OCI-M1 (cell line): ENCODE data around the gene RPUSD3.

Source experiments
- DNase-seq: peaks from one replicate; lab custom pipeline; 2025; lab: John Stamatoyannopoulos, UW

The RPUSD3 gene

DNA sequence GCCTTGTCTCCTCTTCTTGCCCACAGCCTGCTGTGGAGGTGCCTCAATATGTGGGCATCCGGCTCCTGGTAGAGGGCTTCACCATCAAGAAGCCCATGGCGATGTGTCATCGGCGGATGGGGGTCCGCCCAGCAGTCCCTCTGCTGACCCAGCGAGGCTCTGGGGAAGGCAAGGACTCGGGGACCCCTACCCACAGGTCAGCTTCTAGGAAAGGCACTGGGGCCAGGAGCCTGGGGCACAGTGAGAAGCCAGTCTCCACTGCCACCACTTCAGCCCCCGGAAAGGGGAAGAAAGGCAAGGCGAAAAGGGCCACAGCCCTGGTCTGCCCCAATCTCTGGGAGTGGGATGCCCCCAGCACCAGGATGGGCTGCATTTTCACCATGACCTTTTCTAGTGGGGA lies 10.7 kb downstream of the RPUSD3 start:
- no peak for DNase-seq

DNA sequence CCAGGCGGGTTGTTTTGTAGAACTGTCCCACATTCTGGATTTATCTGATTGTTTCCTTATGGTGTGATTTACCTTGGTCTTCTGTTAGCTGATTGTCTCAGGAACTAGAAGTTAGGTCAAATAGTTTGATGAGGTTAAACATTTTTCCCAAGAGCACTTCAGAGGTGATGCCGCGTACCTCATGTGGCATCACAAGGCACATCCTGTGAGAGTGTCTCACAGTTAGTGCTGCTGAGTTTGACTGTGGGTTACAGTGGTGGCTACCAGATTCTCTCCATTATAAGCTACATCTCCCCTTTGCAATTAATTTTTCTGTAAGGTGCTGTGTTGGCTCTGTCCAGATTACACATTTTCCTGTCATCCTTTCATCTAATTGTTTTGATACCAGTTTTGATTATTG lies 12.6 kb downstream of the RPUSD3 start:
- no peak for DNase-seq

DNA sequence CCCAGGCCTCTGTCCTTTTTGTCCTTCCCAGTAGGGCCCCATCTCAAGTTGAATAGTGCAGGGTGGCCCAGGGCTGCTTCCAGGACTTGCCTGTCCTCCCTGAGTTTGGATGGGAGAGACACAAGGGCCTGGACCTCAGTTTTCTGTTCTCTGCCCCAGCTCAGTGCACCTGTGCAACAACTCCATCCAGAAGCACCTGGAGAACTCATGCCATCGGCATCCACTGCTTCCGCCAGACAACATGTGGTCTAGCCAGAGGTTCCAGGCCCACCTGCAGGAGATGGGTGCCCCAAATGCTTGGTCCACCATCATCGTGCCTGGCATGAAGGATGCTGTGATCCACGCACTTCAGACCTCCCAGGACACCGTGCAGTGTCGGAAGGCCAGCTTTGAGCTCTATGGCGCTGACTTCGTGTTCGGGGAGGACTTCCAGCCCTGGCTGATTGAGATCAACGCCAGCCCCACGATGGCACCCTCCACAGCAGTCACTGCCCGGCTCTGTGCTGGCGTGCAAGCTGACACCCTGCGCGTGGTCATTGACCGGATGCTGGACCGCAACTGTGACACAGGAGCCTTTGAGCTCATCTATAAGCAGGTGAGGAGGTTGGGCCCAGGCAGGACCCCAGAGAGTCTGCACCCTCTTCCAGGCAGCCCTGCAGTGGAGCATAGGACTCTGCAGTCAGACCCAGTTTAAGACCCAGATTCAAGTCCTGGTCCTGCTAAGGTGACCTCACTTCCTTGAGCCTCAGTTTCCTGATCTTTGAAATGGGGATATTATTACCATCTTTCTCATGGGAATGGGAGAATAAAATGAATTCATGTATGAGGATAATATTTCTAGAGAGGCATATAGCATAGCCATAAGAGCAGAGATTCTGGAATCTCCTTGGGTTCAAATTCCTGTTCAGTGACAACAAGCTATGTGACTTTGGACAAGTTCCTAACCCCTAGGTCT lies 14.7 kb downstream of the RPUSD3 start:
- no peak for DNase-seq

DNA sequence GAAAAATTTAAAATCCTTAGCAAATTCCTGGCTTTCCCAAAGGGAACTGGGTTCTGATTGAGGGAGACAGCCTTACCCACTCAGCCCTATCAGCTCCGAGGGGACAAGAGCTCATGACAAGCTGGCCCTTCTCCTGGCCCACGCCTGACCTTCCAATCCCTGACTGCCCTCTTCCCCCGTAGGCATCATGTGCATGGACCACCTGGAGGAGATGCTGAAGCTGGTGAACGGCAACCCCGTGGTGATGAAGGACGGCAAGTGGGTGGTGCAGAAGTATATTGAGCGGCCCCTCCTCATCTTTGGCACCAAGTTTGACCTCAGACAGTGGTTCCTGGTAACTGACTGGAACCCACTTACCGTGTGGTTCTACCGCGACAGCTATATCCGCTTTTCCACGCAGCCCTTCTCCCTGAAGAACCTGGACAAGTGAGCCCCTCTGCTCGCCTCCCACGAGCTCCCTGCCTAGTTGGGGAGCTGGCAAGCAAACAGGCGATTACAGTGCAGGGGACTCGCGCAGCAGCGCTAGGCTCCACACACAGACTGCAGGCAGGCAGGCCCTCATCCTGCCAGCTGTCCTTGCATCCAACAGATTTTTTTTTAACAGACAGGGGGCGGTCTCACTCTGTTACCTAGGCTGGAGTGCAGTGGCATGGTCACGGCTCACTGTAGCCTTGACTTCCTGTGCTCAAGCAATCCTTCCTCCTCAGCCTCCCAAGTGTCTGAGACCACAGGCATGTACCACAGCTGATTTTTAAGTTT lies 16.8 kb downstream of the RPUSD3 start:
- peak; percentile 56 for DNase-seq

DNA sequence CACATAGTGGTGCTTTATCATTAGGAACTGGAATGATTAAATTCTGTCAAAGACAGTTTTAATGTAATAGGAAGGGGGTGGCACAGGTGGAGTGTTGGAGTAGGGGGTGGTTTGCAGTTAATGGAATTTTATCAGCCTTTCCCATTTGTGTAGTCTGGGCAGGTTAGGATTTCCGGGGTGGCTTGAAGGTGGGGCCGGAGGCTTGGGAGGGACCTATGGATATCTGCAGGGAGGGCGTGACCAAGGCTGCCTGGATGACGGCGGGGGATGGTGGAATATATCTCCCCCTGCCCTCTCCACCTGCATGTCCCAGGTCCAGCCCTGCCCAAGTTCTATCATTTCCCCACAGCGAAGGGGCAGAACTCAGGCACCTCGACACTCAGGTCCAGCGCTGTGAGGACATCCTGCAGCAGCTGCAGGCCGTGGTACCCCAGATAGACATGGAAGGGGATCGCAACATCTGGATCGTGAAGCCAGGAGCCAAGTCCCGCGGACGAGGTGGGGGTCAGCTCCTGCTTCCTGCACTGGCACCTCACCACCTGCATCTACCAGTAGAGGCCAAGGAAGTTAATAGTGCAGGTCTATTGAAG lies 18.3 kb downstream of the RPUSD3 start:
- no peak for DNase-seq

DNA sequence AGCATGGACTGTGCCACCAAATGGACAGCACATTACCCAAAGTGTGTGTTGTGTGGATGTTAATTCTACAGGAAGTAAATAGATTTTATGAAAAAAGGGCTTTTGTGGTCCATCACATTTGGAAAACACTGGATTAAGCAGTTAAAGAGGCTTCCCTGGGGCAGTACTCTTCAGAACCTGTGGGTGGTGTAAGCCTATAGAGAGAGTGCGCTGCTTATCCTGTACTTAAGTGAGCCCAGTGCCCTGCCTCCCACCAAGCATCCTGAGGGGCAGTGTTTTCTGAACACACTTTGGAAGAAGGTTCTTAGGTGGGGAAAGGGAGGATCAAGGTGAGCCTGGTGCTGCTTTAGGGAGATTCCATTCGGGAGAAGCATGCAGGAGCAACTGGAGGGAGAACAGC lies 22.9 kb downstream of the RPUSD3 start:
- peak; percentile 30 for DNase-seq

DNA sequence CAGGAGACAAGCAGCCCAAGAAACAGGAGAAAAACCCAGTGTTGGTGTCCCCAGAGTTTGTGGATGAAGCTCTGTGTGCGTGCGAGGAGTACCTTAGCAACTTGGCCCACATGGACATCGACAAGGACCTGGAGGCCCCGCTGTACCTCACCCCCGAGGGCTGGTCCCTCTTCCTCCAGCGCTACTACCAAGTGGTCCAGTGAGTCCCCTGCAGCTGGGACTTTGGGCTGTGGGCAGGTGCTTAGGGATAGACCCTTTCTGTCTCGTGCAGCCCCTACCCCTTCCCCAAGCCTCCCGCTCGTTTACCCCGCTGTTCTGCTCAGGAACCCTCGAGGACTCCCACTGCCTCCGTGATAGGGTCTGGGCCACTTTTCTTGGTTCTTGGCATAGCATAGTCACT lies 23.3 kb downstream of the RPUSD3 start:
- DNase-seq, result no peak

DNA sequence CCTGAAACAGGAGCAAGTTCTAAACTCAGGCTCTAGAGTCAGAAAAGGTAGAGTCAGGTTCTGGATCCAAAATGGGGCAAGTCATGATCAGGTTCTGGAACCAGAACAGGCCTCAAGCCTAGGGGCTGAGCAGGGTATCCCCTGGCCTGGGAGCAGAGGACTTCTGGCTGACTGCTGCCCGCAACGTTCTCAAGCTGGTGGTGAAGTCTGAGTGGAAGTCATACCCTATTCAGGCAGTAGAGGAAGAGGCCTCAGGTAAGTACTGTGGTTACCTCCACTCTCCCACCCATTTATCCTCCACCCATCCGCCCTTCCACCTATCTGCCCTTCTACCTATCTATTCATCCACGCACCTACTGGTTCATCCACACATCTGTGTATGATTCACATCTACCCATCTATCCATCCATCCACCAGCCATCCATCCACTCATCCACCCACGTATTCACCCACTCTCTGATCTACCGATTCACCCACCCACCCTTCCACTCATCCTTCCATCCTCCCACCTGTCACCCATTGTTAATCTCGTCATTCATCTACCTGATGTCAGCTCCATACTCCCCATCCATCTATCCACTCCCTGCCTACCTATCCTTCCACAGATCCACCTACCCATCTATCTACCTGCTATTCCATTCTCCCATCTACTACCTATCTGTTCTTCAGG lies 25.0 kb downstream of the RPUSD3 start:
- no peak for DNase-seq

DNA sequence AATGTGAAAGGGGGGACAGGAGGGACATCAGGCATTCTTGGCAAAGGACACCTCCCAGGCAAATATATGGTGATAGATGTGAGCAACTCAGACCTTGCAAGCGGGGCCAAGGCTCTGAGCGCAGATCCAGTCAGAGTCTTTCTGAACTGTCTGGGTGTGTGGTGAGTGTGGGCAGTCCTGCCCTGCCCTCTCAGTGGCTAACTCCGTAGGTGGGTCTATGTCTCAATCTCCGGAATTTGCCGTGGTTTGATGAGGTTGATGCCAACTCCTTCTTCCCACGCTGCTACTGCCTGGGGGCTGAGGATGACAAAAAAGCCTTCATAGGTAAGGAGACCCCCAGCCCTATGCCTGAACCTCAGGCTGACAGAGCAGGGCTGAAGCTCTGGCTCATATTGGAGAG lies 26.4 kb downstream of the RPUSD3 start:
- DNase-seq, result no peak

DNA sequence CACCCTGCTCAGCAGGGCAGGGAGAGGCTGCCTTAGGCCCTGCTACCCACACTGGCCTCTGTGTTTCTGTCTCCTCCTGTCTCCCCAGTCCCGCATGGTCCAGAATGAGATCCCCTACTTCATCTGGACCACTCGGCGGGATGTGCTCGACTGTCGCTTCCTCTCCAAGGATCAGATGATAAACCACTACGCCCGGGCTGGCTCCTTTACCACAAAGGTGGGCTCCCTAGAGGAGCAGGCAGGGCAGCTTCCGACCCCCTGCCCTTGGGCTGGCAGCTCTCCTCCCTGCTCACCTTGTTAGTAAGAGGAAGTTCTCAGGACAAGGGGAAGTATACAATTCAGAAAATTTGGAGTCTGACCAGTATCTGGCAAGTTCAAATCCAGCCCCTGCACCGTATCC lies 27.8 kb downstream of the RPUSD3 start:
- DNase-seq, result no peak

DNA sequence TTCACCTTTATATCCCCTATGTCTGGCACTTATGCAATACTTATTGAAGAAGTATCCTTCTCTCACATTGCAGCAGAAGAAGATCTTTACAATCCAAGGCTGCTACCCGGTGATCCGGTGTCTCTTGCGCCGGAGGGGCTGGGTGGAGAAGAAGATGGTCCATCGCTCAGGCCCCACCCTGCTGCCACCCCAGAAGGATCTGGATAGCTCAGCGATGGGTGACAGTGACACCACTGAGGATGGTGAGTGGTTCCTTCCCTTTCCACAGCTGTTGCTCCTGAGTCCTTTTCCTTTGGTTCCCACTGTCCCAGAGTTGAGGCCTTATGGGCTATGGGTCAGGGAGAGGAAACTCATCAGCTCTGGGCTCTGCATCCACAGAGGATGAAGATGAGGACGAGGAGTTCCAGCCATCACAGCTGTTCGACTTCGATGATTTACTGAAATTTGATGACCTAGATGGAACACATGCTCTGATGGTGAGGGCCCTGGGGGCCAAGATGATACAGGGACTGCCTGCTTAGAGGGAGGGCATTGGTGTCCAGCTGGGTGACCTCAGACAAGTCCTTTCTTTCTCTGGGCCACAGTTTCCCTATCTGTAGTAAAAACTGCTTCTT lies 30.8 kb downstream of the RPUSD3 start:
- no peak for DNase-seq

DNA sequence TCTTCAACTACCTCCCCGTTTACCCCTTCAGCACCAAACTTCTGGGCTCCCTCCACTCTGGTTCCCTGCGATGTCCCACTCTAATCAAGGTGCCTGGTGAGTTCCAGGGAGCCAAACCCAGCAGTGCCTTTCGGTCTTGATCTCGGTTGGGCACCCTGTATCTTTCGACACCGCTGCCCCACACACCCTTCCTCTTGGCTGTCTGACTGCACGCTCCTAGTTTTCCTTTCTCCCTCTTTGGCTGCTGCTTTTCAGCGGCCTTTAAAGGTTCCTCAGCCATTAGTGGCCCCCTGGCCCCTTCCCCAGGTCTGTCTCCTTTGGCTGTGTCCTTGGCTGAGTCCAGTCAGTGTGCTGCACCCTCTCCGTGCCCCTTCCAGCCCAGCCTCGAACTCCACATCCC lies 33.0 kb downstream of the RPUSD3 start:
- no peak for DNase-seq

DNA sequence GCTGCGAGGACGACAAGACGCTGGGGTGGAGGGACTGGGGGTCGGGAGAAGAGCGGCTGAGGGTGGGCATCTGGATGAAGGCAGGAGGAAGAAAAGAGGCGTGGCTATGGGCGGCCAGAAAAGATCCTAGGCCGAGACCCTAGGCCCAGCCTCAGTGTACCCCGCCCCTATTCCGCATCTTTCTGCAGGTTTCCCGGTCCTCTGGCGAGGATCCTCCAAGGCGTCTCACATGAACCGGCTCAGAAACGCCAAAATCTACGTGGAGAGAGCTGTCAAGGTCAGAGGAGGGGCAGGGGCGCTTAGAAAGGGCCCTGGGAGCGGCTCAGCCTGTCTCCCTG lies 33.4 kb downstream of the RPUSD3 start:
- no peak for DNase-seq

DNA sequence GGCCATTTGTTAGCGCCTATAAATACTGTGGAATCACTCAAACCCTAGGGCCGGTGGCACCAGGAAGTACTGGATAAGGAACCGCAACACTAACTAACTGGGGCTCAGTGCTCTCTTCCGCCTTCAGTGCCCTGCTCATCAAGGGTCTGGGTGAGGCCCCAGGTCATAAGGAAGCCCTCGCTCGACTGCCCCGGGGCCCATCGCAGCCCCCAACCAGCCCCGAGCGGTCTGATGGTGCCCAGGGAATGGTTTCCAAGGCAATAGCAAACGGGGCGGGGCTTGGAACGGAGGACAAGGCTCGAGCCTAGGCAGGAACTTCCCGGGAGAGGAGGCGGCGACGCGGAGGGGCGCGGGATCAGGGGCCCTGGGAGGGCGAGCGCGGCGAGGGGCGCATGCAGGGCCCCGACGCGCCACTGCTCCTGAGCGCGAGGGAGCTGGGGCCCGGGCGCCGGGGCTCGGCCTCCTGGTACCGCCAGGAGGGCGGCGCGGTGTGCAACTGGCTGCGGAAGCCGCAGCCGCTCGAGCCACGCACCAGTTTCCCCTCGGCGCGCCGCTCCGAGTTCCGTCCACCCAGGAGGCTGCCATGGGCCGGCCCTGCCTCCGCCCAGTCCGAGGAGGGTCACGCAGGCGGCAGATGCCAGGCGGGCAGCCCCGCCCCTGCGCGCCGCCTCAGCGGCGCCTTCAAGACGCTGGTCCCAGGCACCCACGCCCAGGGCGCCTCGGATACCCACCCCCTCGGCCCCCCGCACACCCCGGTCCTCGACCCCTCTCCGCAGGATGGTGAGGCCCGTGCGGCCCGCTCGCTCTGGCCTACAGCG lies 34.0 kb downstream of the RPUSD3 start, which contains the start of gene TTLL3:
TSS of gene TTLL3 (plus strand) at position 648 of the 818 bp plus-strand sequence. CDS start 400 bp downstream, outside the sequence.
- DNase-seq, result peak; percentile 84

DNA sequence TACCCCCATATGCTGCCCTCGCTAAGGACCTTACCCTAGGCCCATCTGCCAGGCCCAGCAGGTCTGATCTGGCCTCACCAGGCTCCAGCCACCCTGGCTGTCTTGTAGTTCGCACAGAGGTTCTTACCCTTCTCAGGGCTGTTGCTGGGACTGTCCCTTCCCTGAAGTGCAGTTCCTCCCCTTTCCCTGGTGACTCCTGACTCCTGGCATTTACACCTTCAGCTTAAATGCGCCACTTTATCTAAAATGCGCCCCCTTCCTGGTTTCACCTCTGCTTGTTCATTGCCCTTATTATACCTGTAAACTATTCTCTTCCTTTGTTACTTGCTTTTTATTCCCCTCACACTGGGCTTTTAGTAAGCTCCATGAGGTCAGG lies 34.6 kb downstream of the RPUSD3 start:
- no peak for DNase-seq

DNA sequence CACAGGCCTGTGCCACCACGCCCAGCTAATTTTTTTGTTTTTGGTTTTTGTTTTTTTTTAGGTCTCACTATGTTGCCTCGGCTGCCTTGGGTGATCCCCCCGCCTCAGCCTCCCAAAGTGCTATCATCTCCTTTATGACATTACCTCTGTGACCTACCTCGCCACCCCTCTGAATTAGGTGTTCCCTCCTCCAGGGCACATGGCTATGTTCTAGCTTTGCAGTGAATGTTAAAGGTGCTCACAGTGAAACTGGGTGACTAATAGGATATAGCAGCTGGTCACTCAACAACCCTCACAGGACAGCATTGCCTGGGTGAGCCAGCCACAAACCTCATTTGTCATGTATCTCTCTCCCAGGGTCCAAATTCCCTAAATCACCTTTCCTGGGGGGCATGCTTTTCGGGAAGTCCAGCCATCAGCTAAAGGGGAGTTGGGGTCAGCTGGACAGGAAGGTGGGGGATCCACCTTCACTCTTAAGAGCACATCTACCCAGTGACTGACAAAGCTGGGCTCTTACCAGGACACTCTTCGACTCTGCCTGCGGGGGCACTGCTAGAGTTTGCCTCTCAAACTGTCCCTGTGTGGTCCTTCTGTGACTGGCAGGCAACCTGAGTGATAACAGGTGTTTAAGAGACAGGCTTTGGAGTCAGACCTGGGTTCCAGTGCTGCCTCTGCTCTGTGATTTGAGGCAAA lies 35.3 kb downstream of the RPUSD3 start:
- peak; percentile 83 for DNase-seq

DNA sequence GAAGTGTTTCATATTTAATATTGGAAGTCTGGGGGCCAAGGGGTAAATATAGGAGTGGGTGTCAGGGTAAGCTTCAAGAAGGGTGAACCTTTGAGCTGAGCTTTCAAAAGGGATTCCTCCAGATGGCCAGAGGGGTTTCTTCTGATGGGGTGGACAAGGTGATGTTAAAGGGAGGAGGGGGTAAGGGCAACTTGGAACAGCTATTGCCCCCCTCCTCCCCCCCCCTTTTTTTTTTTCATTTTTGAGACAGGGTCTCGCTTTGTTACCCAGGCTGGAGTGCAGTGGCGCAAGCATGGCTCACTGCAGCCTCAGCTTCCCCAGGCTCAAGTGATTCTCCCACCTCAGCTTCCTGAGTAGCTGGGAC lies 35.8 kb downstream of the RPUSD3 start:
- DNase-seq, result no peak

DNA sequence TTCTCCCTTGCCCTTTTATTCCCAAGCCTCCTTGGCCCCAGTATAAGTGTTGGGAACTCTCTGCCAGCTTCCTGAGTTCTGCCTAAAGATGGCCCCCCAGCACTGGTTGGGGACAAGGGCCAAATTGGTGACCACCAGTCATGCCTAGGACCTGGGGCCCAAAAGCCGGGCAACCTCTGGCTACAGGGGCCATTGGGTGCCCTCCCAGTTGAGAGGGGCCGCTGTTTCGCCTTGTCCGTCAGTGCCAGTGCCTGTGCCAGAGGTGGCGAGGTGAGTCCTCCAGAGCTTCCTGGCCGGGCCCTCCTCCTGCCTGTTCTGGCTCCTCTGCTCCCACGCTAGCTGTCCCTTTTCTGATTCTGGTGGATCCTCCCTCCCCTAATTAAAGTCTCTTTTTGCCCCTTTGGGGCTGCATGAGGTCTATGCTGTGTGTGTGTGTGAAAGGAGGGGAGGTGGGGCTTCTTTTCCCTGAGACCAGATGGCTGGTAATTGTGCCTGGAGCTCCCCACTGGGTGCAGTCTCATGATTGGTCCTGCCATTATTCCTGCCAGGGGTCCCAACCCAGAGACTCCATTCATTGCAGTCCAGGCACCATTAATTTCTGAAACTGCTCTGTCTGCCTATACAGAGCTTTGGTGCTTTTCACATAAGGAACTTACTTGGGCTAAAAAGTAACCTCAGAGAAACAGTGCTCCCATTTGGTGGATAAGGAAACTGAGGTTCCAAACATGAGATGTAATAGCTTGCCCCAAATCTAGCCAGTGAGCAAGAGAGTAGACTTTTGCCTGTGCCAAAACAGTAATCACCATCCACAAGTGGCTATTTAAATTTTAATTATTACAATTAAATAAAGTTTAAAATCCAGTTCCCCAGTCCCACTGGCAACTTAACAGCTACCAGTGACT lies 36.9 kb downstream of the RPUSD3 start:
- DNase-seq, result no peak

DNA sequence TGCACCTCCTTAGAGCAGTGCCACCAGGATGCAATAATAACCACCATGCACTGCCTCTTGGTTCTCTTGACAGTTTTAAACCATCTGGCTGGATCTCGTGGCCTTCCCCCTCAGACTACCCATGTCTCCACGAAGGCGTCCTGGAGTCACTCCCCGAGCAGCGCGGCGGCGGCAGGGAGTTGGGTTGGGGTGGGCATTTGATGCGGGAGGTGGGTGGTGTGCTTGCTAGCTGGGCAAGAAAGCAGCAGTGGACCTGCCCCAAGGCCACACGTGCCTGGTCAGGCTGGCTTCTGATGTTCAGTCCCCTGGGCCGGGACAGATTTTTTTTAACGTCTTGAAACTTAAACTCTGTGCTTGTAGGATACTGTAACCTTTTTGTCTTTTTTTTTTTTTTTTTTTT lies 37.7 kb downstream of the RPUSD3 start:
- DNase-seq, result no peak
